Stimulated activated naive CD8-positive, alpha-beta T cell treated with anti-CD3 and anti-CD28 coated beads, Interleukin-15, Interleukin-2, amounts not matched to agents 100 U/mL and 50 U/mL, for 24 hours (primary cell): ENCODE data around the gene ODF2L.

ENCODE experiments used
- ATAC-seq: fragments of 150-1000 bp; cut with Tn5 transposase; one replicate; pipeline ENCODE4 v1.10.0; 2021
- DNase-seq: peaks from one replicate; pipeline ENCODE4 v3.0.0; 2021

Gene ODF2L

DNA sequence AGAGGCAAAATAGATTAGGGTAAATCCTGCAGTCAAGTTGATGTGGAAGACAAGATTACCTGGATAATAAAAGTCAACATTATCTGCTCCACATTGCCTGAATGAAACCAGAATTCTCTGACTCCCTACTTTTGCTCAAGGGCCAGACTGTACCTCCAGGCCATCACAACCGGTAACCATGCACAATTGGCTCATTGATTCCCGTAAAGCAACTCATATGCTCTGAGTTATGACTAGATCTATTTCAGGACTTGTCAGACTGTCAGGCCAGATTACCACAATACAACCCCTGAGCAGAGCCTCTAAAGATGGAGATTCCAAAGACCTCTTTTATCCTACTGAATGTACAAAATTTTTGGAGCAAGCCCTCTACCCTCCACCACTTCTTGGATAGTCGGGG, 90.4 kb downstream of the ODF2L start:
- DNase-seq (no peak), ATAC-seq (no peak)

DNA sequence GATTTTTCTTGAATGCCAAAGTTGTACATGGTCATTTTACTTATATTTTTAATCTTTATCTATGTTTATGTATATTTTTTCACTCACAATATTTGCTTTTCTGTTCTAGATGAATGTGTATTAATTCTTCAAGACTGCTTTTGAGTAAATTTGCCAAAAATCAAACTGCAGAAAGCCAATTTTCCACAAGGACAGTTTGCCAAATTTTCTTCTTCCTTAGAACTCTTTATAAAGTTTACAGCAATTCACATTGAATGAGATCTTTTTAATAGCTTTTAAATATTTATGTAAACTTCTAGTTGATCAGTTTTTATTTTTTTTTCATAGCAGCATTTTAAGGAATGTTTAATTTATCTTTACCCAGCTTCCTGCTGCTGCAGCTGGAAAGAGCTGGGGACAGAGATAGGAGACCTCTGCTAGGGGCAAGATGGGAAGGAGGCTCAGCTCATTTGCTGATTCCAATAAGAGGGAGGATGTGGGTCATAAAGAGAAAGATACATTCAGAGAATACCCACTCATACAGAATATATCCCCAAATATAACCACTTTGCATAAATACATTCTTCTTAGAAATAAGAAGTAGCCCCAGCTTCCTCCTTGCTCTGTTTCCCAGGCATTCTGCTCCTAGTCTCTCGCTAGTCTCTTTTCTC, 93.0 kb downstream of the ODF2L start:
- DNase-seq (no peak), ATAC-seq (no peak)
